ENCODE measurements around the gene TMIGD1.

Gene TMIGD1, protein sequence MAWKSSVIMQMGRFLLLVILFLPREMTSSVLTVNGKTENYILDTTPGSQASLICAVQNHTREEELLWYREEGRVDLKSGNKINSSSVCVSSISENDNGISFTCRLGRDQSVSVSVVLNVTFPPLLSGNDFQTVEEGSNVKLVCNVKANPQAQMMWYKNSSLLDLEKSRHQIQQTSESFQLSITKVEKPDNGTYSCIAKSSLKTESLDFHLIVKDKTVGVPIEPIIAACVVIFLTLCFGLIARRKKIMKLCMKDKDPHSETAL

DNA sequence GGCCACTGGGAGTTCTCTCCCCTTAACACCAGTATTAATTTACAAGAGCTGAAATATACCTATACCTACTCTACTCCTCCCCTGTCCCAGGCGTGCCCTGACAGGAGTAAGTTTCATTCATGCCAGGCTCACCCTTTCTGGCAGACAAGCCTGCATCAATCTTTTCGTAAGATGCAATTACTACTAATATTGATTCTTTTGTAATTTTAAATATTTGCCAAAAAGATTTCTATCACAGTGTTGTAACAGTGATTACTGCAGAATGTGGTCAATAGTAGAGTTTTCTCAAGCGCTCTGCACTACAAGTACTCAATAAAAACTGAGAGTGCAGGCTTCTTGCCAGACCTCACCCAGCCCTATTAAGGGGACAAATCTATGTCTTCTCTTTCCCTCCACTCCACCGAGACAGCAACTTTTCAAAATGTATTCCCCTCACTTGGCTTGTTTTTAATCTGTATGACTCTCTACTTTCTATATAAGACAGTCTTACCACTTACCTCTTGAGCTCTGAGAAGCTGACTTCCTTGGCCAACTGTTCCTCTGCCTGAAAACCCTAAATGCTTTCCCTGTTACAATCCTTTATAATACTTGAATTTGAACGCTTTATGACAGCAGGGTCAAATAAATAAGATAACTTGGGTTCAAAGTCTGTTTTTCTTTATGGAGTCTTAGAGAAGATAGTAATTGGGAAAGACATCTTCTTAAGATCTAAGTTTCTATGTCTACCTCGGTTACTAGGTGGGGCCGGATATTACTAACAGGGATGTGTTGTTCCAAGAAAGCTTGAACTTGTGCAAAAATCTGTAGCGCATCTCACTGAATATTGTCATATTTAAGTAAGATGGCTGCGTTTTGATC is at the start of gene TMIGD1:
Gene TMIGD1 (minus strand): TSS at position 555 of the 858 bp plus-strand sequence. CDS start 1,924 bp downstream, outside the sequence.
- no peak for DNase-seq

DNA sequence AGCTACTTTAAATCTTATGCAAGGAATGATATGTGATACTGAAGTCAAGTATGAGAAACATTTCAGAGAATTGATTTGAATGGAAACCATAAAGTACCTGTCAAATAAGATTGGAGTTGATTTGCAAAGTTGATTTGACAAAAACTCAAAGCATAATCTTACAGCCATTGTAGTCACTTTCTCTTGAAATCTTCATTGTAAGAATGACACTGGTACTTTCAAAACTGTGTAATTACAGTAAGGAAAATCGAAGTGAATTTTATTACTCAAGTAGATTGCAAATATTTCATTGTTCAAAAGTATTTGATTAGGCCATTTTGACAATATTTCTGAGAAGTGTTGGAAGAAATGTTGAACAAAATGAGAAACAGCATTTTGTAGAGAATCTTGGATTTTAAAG is 48.5 kb upstream of the TMIGD1 start:
- DNase-seq = no peak

DNA sequence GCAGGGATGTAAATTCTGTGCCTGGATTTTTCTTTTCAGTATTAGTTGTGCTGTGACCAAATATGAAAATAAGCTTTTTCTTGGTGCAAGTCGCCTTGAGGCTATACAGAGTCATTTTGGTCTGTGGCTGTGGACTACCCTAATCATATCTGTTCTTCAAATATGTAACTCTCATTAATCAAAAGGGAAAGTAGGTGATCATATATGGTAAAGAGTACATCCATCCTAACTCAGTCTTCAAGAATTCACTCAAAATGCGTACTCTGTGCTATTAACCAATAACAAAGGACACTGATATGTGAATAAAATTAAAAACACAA is 47.4 kb upstream of the TMIGD1 start:
- no peak for DNase-seq

DNA sequence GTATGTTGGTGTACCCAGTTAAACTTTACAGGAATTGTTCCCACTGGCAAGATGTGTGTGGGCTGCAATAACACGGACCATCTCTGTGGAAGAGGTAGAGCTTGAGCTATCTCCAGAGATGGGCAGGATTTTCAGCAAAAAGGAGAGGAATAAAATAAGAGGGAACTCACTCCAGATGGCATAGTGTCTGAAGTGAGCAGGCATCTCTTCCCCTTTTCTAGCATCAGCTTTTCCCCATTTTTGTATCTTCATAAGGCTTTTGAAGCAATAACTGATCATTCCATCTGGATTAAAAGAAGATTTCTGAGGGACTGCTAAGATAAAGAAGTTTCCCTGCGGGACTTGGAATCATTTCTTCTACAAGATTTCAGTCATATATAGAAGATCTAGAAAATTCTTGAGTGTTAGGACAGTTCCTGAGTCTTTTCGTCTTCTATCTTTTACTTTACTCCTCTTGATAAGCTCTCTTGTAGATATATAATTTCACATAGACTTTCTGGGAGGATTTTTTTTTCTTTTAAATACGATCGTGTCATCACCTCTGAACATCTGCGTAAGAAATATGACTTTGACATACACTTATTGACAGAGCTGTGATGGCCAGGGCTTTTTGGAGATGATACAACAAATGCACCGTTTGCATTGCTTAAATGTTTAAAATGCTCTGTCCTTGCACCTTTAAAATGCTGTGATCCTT is 46.9 kb upstream of the TMIGD1 start:
- no peak for DNase-seq

DNA sequence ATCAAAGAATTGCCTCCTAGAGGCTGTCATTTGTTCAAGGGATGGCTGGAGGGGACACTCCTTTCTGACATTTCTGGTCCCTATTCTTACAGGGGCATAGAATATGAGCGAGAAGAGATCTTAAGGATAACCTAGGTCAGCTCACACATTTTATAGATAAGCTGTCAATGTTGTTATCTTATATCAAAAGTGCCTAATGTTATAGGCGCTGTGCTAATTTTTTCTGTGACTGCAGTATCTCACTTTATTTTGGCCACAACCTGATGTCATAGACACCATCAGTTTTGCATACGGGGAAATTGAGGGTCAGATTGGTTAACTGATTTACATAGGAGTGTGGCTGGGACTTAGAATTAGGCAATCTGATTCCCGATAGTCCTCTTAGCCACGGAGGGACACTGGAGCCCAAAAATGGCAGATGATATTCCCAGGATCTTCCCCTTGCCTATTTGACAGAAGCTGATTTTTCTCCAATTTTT is 46.1 kb upstream of the TMIGD1 start:
- no peak for DNase-seq

DNA sequence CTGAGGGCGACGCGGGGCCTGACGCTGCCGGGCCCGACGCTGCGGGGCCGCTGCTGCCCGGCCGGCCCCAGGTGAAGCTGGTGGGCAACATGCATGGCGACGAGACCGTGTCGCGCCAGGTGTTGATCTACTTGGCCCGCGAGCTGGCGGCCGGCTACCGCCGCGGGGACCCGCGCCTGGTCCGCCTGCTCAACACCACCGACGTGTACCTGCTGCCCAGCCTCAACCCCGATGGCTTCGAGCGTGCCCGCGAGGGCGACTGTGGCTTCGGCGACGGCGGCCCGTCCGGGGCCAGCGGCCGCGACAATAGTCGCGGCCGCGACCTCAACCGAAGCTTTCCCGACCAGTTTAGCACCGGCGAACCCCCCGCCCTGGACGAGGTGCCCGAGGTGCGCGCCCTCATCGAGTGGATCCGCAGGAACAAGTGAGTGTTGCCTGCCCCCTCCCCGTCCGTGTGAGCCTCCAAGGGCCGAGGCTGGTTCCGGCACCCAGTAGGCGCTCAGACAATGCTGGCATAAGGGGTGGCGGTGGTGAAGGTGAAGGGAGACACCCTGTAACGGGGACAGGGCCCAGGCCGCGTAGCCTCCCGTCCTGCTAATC is 45.5 kb upstream of the TMIGD1 start:
- DNase-seq = no peak

DNA sequence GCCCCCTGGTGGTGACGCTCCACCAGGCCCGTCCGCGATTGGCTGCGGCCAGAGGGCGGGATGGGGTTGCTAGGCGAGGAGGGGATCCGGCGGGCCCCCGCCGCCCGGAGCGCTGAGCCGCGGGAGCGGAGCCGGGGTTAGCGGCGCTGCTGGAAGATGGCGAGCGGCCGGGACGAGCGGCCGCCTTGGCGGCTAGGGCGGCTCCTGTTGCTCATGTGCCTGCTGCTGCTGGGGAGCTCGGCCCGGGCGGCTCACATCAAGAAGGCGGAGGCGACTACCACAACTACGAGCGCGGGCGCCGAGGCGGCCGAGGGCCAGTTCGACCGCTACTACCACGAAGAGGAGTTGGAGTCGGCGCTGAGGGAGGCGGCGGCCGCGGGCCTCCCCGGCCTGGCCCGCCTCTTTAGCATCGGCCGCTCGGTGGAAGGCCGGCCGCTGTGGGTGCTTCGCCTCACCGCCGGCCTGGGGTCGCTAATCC is 45.0 kb upstream of the TMIGD1 start, which contains the start of gene CPD:
Gene CPD (plus strand): TSS at position 103 of the 478 bp plus-strand sequence. CDS start 54 bp downstream, at position 157.
- DNase-seq = peak; percentile 97

DNA sequence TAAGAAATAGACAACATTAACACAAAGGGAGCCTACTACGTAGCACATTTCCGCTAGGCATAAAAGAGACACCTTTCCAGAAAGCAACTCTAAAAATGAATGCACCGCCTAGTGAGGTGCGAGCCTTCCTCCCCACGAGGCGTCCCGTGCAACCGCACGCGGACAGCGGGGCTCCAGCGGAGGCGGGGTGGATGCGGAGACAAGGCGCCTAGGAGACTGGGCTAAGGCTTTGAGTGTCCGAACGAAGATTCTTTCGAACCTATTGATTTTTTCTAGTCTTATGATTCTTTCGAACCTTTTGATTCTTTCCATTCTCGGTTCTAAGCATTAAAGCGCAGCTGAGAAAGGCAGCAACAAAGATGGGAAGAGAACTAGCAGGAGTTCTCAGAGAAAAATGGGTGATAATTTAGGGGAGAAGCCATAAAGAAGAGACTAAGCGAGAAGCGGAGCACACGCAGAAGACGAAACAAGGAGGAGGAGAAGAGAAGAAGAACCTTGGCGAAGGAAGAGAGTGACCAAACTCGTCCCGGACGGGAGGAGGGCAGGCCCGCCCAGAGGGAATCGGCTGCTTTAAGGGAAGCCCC is 44.5 kb upstream of the TMIGD1 start:
- DNase-seq = peak; percentile 31

DNA sequence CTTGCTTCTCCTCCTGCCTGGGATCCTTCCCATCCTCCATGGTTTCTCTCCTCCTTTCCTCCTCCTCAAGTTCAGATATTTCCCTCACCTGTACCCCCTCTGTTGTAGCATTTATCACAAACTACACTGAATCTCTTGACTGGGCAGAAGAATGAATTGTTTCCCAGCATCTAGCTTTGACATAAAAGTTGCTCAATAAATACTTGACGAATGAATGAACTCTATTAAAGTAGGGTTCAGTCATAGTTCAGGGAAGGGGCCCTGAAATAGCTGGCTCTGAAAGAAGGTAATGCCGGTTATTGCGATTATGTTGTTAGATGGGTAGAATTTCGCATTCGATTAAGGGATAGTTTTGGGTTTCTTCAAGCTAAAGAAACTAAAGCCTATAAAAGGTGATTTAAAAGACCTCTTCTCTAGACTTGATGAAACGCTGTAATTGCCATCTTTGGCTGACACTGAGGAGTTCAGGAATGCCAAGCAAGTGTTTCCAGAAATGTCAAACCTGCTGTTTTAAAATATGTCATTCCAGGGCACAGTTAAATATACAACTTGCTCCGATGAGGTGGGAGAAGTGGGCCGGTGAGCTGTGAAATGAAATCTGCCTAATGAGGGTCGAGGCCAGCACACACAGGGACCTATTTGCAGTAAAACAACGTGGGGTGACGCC is 43.9 kb upstream of the TMIGD1 start:
- DNase-seq = no peak

DNA sequence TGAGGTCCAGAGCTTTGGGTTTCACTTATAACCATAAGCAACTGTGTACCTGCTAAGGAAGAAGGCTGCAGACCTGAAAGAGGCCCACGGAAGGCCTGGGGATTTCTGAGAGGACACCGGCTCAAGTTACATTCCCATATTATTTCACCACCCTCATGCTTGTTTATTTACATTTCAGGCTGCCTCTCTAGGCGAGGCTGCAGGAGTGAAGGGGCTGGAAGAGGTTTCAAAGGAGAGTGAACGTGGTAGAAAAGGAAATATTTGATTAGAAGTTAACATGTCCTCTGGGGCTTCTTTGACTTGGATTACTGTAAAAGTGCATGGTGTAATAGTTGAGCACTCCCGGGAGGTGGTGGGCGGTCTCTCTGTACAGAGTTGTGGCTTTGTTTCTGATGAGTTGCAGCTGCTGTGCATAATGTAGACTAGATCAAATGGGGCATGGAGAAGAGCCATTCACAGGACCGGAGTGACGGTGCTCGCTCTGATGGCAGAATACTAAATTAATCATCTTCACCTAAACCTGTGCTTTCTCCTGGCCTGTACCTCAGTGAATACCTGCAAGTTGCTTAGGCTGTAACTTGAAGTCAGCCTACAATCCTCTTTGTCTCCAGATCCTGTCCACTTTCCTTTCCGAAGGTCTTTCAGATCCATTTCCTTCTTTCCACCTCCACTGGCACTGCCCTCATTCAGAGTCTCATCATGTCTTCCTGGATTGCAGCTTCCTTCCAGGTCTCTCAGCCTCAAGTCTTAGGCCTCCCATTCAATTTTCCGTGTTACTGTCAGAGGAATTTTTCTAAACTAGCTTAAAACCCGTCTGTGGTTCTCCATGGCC is 43.0 kb upstream of the TMIGD1 start:
- DNase-seq = peak; percentile 94

DNA sequence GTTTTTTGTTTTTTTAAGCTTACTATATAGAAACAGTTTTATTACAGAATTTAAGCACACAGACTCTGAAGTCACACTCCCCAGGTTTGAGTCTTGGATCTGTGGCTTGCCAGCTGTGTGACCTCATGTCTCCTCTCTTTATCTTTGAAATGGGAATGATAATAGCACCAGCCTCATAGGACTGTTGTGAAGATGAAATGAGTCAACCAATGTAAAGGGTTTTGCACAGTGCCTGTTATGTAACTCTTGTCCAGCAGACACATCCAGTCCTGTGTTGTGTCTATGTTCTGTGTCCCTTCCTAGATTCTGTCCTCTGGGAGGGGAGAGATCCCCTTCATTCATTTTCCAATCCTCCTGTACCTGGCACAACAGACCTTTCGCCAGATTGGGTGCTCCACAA is 41.8 kb upstream of the TMIGD1 start:
- DNase-seq = no peak

DNA sequence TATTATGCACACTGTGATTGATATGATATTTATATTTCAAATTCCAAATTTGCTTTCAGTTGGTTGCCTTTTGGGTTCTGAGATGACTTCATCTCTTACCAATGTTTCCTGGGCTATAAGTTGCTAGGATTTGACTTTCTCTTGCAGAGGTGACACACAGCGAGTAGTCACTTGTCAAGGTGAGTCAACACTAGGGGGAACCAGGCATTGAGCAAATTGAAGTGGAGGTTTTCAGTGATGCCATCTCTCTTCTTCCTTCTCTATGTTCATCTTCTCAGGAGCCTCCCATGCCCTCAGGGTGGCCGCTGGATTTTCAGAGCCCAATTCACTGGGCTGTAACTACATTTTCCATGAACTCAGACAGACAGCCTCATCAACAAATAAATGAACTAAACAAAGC is 38.9 kb upstream of the TMIGD1 start:
- DNase-seq = no peak

DNA sequence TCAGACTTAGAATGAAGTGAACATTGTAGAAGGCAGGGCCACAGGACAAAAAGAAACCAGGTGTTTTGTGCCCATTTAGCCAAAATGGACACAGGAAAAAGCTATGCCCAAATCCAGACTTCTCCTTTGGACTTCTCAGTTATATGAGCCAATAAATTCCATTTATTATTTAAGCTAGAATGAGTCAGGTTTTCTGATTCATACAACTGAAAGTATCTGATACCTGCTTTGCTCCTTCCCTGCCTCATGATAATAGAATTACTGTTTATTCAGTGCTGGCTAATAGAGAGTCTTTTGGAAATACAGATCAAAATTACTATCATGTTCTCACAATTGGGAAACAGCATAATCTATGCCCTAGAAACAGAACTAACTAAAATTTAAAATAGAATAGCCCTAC is 36.1 kb upstream of the TMIGD1 start:
- DNase-seq = no peak

DNA sequence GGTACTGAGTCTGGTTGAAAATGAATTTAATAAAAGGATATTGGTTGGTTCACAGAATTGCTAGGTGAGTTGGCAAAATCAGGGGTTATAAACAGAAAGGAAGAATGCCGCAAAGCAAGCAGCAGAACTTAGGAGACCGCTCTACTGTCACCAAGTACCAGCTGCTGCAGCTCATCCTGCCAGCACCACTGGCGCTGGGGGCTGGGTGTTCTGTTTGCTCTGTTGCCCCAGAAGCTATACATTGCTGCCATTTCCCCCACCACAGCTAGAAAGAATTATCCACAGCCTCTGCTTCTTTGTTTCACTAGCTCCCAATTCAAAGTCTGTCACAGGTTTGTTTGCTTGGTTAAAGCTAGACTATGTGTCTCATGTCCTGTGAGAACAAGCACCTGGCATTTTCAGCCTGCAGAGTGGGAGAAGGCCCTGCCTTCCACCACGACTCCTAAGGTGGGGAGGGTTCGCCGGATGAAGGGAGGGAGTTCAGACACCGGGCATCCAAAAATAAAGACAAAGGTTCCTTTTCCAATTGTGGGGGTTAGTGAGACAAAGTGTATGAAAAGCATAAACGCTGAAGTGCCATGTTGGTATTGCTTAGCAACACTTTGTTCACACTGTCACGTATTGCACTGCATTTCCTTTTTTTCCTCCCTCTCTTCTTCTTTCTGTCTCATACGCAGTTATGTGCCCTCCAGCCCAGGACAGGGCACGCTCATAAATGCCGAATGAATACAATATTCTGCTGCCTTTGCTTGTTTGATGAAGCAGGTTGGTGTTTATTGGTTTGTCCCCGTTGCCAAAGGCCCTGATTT is 35.3 kb upstream of the TMIGD1 start:
- DNase-seq = no peak

DNA sequence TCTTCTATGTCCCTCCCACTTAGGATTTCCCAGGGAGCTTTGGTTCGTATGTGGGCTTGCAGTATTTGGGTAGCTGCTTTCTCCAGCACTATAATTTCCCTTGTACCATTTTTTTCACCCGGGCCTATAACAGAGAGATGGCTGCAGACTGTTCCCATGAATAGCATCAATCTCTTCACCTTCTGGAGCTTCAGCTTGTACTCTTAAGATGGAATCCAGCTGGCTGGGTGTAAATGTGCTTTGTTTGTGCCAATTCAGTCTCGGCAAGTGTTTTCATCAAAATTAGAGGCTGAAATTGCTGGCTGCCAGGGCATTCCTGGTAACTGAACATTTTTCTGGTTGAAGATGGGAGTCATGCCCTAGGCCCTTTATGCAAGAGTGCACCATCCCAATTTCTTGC is 32.7 kb upstream of the TMIGD1 start:
- DNase-seq = no peak

DNA sequence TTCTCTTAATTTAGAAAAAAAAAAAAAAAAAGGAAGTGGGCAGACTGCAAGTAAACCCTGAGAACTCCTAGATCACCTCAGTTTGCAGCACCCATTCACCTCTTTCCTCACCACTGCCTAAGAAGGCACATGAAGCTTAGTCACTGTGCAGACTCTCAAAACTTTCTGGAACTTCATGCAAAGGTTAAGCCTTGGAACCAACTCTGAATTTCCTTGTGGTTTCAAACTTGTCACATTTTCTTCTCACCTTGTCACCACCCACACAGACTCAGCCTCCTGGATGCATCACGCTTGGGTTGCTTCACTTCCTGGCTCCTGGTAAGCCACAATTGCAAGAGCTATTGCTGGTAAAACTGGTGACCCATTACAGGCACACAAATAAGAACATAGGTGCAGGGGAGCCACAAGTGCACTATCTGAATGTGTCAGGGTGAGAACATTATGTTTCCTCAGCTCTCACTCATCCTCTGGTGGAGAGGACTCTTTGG is 29.9 kb upstream of the TMIGD1 start:
- DNase-seq = no peak

DNA sequence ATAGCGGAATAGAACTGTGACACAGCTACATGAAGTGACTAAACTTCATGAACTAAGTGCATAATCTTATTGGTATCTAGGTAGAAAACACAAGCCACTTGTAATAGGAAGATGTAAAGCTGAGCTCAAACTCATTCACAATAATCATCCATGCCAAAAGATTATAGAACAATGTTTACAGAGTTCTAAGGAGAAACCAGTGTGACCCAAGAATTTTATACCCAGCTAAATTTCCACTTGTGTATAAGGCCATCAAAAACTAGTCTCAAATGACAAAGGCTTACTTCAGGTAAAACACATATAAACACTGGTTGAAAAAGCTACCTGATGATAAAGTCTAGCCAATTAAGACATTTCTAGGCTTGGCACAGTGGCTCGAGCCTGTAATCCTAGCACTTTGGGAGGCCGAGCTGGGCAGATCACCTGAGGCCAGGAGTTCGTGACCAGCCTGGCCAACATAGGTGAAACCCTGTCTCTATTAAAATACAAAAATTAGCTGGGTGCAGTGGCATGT is 28.0 kb upstream of the TMIGD1 start:
- no peak for DNase-seq

DNA sequence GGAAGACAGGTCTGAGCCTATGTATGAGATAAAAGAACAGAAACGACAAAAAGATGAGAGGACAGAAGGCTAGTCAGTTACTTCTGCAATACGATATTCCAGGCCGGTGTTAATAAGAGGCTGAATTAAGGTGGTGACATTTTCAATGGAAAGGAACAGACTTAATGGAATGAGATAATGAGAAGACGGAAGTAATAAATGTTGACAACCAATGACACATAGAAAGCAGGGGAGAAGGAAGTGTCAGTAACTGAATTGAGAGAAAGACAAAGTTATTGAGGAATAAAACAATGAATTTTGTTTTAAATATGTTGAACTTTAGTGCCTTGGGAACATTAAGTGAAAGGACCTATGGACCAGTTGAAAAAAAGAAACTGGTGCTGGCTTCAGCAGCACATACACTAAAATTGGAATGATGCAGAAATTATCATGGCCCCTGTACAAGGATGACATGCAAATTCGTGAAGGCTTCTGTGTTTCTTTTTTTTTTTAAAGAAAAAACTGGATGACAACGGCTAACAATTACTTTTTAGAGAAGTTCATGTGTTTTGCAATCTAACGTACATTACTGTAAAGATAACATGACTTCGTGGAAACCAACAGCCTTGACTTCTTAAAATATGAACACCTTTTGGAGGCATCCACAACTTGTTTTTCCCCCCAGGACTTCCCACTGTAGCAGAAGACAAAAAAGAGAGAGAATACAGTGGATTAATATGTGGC is 26.4 kb upstream of the TMIGD1 start:
- DNase-seq = no peak

All from NCI-H1436 (cell line).